Motor neuron (in vitro differentiated cells): ENCODE results near the gene ETV4. TPM values are rescaled to one million over a fixed set of nuclear protein-coding genes. Genes with fewer than 3 reads are reported as not detected.

Experiments
- ATAC-seq, 8 experiments: fragments of 200-7000 bp; cut with Tn5 transposase; replicated peaks in 6 of 8; 2 replicates each; pipeline ENCODE4 v1.8.0; 2021; ENCODE audit warnings: mild to moderate bottlenecking in 8 of 8, moderate library complexity in 8 of 8
- H3K27ac ChIP-seq, 2 donors: fragments of 250-450 bp; sonication (Bioruptor Pico); 2 replicates each; pipeline ENCODE4 v1.9.0; 2021; ENCODE audit warnings: antibody characterized with exemption in 2 of 2, mild to moderate bottlenecking in 2 of 2, moderate library complexity in 1 of 2
- H3K4me1 ChIP-seq, 2 donors: fragments of 250-450 bp; sonication (Bioruptor Pico); replicated peaks in 1 of 2; 2 replicates each; pipeline ENCODE4 v1.6.1; 2021; ENCODE audit warnings: antibody characterized with exemption in 2 of 2, mild to moderate bottlenecking in 2 of 2, moderate library complexity in 1 of 2
- H3K4me3 ChIP-seq, 5 donors: fragments of 250-450 bp; sonication (Bioruptor Pico); 2 replicates each; pipeline ENCODE4 v1.9.0; 2021; ENCODE audit warnings: antibody characterized with exemption in 5 of 5, mild to moderate bottlenecking in 5 of 5, moderate library complexity in 4 of 5
- WGBS, 10 experiments: fragments of 450-650 bp; shearing (Covaris generic); methylation state at CpG; one replicate each; pipeline ENCODE4 v1.0.0; 2022; 5-methylcytosine and 5-hydroxymethylcytosine counted together
- in situ Hi-C, 9 experiments: fragments of 400-800 bp; cut with MboI; loops; one replicate each; pipeline ENCODE4 v1.15.0; 2021; ENCODE audit warnings: low sequenced_read_pairs in 9 of 9, low pct_unique_long_range_greater_than_20kb in 2 of 9; ENCODE audit not compliant: unreplicated experiment in 9 of 9
- total RNA-seq, 8 experiments: library from RNA; unstranded; fragments of 300-600 nt; gene quantifications; 2 replicates each; pipeline versions ENCODE4 v1.2.3 to v1.2.4, GENCODE V29; 2022

ETV4 gene
- total RNA-seq, 8 experiments from 2014 or later, result 2.2 to 41.3 (median 6.3) TPM

DNA sequence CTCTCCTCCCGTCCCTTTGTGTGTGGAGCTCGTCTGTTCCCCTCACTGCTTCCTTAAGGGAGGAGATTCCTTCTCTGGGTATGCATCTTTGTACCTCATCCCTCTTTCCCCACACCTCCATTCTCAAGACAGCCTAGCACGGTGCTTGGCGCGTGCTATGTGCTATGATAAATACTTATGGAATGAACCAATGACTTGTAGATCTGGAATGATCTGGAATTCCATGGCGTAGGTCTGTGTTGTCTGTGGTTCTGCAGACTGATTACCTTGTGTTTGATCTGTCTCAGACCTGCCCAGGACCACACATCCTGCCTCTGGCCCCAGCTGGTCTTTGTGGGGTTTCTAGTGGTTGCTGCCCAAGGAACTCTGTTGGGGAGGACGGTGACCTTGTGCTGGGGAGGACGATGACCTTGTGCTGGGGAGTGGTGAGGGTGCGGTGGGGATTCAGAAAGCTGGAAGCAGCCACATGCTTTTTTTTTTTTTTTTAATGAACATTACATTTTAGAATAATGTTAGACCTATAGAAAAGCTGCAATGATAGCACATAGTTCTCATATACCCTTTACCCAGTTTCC is 33.5 kb upstream of the ETV4 start:
- in situ Hi-C loops, result loop anchor here in 4 of 9 experiments (5.0 to 10.0 kb wide), 3 partner anchors 93 to 185 kb away; partner anchors contain the start of gene SOST (in 1 of the 4)
- 20 to 95% (median 74%) methylated on average over 1 to 6 of the region's 9 CpGs; no CpG with 5 or more reads in 2 of the 10 experiments for WGBS, 10 experiments
- peaks cover 35 to 39% of the 10 kb centered on the region in 2 donors for H3K4me1 ChIP-seq
- H3K4me3 ChIP-seq, result no peak overlapping the region
- ATAC-seq, result peak in 2 of 8 experiments; percentile 7 to 27
- H3K27ac ChIP-seq, result peak overlapping the region in 1 of 2 donors; percentile 14

DNA sequence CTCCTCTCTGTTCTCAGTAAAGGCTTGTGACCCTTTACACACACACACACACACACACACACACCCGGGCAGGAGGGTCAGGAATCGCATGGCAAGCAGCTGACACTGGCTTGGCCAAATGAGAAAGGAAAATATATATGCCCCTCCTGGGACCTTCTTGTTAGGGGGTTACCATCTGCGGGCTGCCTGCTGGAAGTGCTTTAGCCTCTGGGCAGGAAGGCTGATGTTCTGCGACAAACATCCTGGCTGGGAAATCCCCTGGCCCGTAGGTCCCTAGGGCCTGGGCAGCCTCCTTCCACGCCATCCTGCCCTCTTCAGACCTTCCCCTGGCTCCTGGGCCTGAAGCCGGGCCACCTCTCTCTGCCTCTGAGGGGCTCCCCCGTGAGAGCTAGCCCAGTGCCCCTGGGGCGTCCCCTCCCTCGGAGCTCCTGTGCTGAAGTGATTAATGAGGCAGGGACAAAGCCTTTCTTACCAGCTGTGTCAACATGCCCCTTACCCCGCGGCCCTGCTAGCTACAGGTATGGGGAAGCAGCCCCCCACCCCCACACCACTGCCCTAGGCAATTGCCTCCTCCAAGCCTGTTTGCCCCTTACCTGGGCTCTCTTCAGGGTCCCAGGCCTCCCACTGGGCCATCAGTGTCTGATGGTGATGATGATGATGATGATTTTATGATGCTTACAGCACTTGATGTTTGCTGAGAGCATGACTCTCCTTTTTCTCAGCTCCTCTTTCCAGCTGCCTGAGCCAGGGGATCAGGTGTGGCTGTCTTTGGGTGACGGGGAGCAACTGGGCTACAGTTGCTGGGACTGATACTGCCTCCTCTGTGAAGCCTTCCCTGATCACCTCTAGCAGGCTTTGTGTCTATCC is 32.8 kb upstream of the ETV4 start:
- H3K4me1 ChIP-seq, result peaks cover 37 to 39% of the 10 kb centered on the region in 2 donors
- H3K27ac ChIP-seq, result peak overlapping the region; percentile 12 to 14
- peak; percentile 21 to 82 (median 70) for ATAC-seq
- no peak overlapping the region for H3K4me3 ChIP-seq
- 11 to 60% (median 40%) methylated on average over 1 to 4 of the region's 13 CpGs; no CpG with 5 or more reads in 5 of the 10 experiments for WGBS, 10 experiments
- in situ Hi-C loops, result loop anchor here in 3 of 9 experiments (10.0 kb wide), 2 partner anchors 176 to 186 kb away; partner anchors contain the start of gene SOST (in 1 of the 3)

DNA sequence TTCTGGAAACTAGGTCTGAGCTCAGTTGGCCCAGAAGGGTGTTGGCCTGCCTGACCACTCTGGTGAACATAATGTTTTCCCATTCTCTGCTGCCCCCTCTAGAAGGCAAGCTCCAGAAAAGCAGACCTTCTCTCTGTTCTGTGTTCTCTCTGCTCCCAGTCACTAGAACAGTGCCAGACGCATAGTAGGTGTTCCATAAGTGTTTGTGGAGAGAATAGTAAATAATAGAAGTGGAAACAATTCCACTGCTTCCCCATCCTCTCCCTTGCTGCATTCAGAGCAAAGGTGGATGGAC is 32.2 kb upstream of the ETV4 start:
- peak in 4 of 8 experiments; percentile 1 to 12 (median 8) for ATAC-seq
- Histone ChIP-seq H3K4me3 (no peak overlapping the region), H3K27ac (peak overlapping the region in 1 of 2 donors; percentile 3), H3K4me1 (peaks cover 39 to 40% of the 10 kb centered on the region in 2 donors)
- in situ Hi-C loops, result loop anchor here in 3 of 9 experiments (10.0 kb wide), 2 partner anchors 176 to 186 kb away; partner anchors contain the start of gene SOST (in 1 of the 3)
- WGBS, 10 experiments, result 40 to 80% methylated on average over 1 of the region's 1 CpG; no CpG with 5 or more reads in 8 of the 10 experiments

DNA sequence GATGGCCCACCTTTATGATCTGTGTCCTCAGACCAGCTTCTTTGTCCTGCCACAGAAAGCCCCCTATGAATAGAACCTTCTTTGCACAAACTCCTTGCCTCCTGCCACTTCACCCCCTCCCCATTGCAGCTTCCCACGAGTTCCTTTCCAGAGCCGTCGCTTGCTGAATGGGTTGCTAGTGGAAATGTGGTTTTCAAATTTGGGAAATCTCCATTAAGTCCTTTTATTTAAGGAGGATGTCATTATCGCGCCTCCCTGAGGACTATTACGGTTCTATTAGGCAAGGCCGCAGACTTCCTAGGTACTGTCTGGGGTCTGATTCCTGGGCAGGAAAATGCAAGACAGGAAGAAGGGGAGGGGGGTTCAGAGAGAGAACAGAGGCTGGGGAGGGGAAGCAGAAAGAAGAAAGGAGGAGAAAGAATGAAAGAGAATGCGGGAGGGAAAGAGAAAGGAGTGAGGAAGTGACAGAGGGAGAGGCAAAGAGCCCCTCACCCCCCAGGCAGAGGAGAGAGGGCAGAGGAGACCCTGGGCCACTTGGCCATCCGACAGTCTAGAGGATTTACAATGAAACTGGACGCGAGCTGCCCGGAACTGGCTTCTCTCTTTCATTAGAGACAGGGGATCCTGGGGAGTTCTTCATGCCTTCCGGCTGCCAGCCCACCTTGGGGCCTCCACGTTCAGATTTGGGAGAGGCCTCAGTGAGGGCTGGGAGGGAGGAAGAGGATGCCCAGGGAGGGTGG is 31.7 kb upstream of the ETV4 start:
- peak in 2 of 8 experiments; percentile 2 to 11 for ATAC-seq
- 0 to 100% (median 51%) methylated on average over 1 to 7 of the region's 14 CpGs; no CpG with 5 or more reads in 4 of the 10 experiments for WGBS, 10 experiments
- H3K4me3 ChIP-seq, result no peak overlapping the region
- H3K27ac ChIP-seq, result peak overlapping the region in 1 of 2 donors; percentile 3
- in situ Hi-C loops, result loop anchor here in 3 of 9 experiments (10.0 kb wide), 2 partner anchors 177 to 187 kb away; partner anchors contain the start of gene SOST (in 1 of the 3)
- peaks cover 39 to 40% of the 10 kb centered on the region in 2 donors for H3K4me1 ChIP-seq

DNA sequence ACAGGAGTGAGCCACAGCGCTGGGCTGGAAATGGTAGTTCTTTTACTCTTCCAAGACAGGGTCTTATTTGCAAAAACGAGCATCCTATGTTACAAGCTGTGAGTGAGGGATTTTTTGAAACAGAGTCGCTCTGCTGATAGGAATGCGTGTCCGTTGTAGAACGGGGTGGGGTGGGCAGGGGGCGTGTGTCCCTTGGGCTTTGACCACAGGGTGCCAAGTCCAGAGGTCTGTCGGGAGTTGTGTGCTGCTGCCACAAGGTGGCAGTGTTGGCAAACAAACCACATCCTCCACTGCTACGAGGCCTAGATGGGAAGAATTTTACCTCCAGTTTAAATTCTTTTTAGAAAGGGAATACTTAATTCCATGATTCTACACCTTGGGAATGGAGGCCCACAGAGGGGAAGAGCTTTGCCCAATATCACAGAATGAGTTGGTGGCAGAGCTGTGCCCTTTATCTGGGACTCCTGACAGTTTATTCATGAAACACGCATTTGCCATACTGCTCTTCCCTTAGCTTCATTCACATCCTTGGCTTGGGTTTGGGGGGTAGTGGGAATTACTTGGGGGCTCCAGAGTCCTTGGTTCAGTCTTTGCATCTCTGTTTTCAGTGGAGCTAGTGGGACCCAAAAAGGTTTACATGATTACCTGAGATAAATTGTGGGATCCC is 30.6 kb upstream of the ETV4 start:
- Histone ChIP-seq H3K27ac (no peak overlapping the region), H3K4me1 (peaks cover 39 to 40% of the 10 kb centered on the region in 2 donors), H3K4me3 (no peak overlapping the region)
- in situ Hi-C loops, result loop anchor here in 3 of 9 experiments (10.0 kb wide), 2 partner anchors 178 to 188 kb away; partner anchors contain the start of gene SOST (in 1 of the 3)
- peak; percentile 69 to 90 (median 78) for ATAC-seq
- 0 to 100% (median 42%) methylated on average over 1 to 6 of the region's 10 CpGs; no CpG with 5 or more reads in 4 of the 10 experiments for WGBS, 10 experiments

DNA sequence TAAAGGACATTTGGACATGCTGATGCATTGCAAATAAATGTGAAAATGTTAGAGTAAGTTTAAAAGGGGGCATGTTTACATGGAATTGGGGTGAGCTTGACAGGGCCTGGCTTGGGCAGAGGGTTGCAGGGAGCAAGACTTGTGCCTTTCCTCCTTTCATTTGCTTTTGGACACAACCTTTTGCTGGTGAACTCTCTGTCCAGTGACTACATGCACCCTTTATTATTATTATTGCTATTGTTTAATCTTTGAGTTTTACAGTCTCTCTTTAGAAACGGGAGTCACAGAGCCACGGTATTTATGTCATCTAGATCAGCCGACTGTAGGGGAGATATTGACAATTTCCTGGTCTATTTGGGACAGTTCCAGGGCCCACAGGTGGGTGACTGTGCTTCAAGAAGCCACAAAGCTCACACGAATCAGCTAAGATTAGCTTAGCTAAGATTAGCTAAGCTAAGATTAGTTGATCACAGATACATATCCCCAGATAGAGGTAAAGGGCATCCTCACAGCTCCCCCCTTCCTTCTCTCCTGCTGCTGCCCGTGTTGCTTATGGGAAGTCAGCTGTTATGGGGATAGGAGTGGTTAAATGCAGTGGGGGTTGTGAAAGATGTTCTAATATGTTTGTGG is 28.9 kb upstream of the ETV4 start:
- in situ Hi-C loops, result loop anchor here in 3 of 9 experiments (10.0 kb wide), 2 partner anchors 180 to 190 kb away; partner anchors contain the start of gene SOST (in 1 of the 3)
- WGBS, 10 experiments, result 11 to 89% (median 60%) methylated on average over 1 to 4 of the region's 5 CpGs; no CpG with 5 or more reads in 2 of the 10 experiments
- Histone ChIP-seq H3K4me3 (no peak overlapping the region), H3K27ac (no peak overlapping the region), H3K4me1 (peaks cover 37 to 39% of the 10 kb centered on the region in 2 donors)
- ATAC-seq, result no peak

DNA sequence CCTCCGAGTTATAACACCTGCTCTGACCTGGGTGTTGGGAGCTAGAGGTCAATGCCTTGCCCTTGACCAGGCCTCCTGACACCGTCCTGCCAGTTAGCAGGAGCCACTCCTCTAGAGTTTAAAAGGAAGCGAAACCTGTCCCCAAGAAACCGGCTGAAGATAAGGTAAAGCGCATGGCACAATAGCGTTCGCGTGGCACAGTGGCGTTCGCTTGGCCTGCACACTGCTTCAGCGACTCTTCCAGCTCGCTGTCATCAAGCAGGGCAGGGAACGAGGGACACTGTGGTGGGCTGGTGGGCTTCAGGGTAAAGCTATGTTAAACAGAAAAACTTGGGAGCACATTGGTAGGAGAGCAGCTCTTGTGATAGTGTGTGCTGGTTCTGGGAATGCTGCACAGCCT is 28.2 kb upstream of the ETV4 start:
- H3K4me3 ChIP-seq, result no peak overlapping the region
- WGBS, 10 experiments, result 63 to 100% (median 90%) methylated on average over 1 to 11 of the region's 13 CpGs; no CpG with 5 or more reads in 1 of the 10 experiments
- no peak overlapping the region for H3K27ac ChIP-seq
- H3K4me1 ChIP-seq, result peaks cover 32 to 33% of the 10 kb centered on the region in 2 donors
- in situ Hi-C loops, result loop anchor here in 3 of 9 experiments (10.0 kb wide), 2 partner anchors 180 to 190 kb away; partner anchors contain the start of gene SOST (in 1 of the 3)
- ATAC-seq, result no peak

DNA sequence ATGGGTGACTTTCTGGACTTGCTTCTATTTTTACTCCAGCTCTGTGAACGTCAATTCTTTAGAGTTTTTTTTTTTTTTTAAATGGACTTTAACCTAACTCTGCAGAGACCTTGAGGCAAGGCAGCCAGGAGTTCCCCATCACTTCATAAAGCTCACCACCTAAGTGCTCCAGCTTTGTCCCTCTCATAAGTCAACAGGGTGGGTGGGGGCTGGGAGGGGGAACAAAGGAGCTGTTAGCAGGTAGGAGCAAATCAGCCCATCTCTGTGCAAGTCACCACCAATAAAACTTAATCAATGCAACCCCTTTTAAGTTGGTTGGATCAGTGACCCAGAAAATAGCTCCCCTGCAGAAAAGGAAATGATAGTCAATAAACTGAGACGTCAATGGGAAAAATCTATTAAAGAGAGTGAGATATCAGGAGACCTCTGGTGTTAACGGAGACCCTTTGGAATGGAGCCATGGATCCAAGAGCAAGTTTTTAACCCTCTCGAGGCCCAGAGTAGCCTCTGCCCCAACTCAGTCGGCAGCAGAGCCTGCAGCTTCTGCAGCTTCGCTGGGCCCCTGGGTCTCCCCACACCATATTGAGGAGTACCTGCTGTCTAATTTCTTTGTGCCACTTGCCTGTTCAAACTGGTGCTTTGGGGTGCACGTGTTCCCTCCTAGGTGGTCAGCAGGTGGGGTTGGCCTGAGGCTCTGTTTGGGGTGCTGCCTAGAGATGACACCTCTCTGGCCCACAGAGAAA is 27.6 kb upstream of the ETV4 start:
- in situ Hi-C loops, result loop anchor here in 3 of 9 experiments (10.0 kb wide), 2 partner anchors 181 to 191 kb away; partner anchors contain the start of gene SOST (in 1 of the 3)

DNA sequence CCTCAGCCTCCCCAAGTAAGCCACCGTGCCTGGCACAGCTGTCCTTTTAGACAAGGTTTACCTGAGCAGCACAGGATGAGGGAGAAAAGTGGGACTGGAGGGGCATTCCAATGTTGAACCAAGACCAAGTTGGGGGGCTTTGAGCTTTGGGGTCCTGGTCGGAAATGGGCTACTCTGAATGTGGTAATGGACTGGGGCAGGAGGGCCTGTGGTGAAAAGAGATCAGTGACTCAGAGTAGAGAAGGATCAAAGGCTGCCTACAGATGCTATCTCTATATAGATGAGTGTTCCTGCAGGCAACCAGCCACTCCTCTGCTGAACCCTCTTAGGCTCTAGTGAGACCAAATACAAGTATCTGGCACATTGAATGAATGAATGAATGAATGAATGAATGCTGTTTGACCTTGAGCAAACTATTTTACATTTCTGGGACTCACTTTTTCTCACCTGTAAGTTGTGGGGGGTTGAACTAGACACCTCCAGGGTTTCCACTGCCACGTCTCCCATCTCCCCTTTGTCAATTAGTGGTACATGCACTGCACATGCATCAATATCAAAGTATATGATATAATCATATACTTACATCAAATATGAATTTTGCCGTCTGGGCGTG is 26.3 kb upstream of the ETV4 start:
- in situ Hi-C loops, result loop anchor here in 3 of 9 experiments (10.0 kb wide), 2 partner anchors 182 to 192 kb away; partner anchors contain the start of gene SOST (in 1 of the 3)
- no peak overlapping the region for H3K27ac ChIP-seq
- ATAC-seq, result peak in 1 of 8 experiments; percentile 62
- no peak overlapping the region for H3K4me3 ChIP-seq
- peaks cover 13 to 14% of the 10 kb centered on the region in 2 donors for H3K4me1 ChIP-seq
- 0 to 100% (median 81%) methylated on average over 1 to 4 of the region's 5 CpGs; no CpG with 5 or more reads in 2 of the 10 experiments for WGBS, 10 experiments

More for the DNA sequence above, 27.6 kb upstream of the ETV4 start:
- 8 to 75% (median 29%) methylated on average over 1 to 6 of the region's 7 CpGs; no CpG with 5 or more reads in 2 of the 10 experiments for WGBS, 10 experiments
- H3K4me1 ChIP-seq, result peaks cover 26 to 27% of the 10 kb centered on the region in 2 donors
- ATAC-seq, result no peak
- no peak overlapping the region for H3K4me3 ChIP-seq
- no peak overlapping the region for H3K27ac ChIP-seq

DNA sequence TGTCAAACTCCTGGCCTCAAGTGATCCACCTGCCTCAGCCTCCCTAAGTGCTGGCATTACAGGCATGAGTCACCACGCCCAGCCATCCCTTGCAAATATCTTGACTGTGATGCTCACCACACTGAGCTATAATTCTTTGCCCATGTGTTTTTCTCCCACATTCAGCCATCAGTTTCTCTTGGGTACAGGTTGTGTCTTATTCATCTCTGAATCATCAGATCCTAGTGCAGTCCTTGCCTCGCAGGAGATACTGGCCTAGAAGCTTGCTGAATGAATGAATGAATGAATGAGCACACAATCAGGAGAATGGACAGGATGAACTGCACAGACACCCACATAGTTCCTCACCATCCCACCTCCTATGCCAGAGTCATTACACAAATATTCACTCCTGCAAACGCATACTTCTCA is 24.4 kb upstream of the ETV4 start:
- H3K4me3 ChIP-seq, result no peak overlapping the region
- H3K27ac ChIP-seq, result no peak overlapping the region
- peak in 1 of 8 experiments; percentile 39 for ATAC-seq
- 0 to 100% (median 52%) methylated on average over 1 to 3 of the region's 3 CpGs; no CpG with 5 or more reads in 2 of the 10 experiments for WGBS, 10 experiments
- in situ Hi-C loops, result loop anchor here in 3 of 9 experiments (10.0 kb wide), 2 partner anchors 184 to 194 kb away; partner anchors contain the start of gene SOST (in 1 of the 3)
- H3K4me1 ChIP-seq, result peaks cover 0 to 6% of the 10 kb centered on the region in 2 donors
